ENCODE measurements around the gene KIAA1586. TPM values are rescaled to one million over a fixed set of nuclear protein-coding genes. Genes with fewer than 3 reads are reported as not detected.
"Not testable (repeated sequence)": the region's sequence is repeated elsewhere in the genome, so short reads cannot be mapped to it uniquely, and the experiment has no call there.

The KIAA1586 gene
- total RNA-seq, 1 donor from 2014 or later = 13.3 TPM

DNA sequence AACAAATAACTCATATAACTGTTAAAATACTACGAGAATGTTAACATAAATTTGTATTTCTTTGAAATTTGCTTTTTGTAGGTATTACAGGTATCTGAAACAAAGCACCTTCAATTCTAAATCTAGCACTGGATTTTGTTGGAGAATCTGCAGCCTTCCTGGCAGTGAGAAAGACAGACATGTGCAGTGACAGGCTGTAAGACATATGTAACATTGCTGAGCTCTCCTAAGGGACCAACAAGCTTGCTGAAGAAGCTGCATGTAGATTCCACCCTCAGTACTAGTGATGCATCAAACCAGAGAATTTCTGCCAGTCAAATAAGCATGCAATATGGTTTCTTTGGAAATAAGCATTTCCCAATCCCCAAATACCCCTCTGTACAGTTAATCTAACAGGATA, 20.5 kb upstream of the KIAA1586 start:
- peaks cover 20% of the 10 kb centered on the region for H3K9me3 Mint-ChIP-seq
- no peaks in the 10 kb centered on the region for H3K4me1 Mint-ChIP-seq
- intact Hi-C loops (cut with micrococcal nuclease) = no loop called here
- no peak overlapping the region for H3K27ac Mint-ChIP-seq
- no peak for DNase-seq
- peaks cover 18% of the 10 kb centered on the region for H3K27me3 Mint-ChIP-seq
- H3K36me3 Mint-ChIP-seq (ENCODE audit: low read depth) = no peaks in the 10 kb centered on the region
- H3K4me3 Mint-ChIP-seq = no peak overlapping the region

DNA sequence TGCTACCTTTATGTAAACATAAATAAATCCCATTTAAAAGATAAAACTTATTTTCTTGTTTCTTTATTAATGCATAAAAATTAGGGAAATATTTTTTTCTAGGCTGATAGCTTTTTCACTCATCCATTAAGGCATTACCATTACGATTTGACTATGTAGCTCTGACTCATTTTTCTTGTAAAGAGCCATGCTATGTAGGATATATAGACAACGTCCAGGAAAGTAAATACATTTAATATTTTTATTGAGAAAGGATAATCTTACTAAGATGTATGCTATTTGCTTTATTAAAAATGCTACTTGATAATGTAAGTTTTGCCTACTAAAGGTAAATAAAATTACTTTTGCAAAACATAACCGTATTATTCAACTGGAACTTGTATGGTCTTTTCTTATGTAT, 19.2 kb upstream of the KIAA1586 start:
- intact Hi-C loops (cut with micrococcal nuclease) = no loop called here
- Mint-ChIP-seq H3K27me3 (peaks cover 24% of the 10 kb centered on the region), H3K27ac (no peak overlapping the region), H3K4me3 (no peak overlapping the region), H3K4me1 (no peaks in the 10 kb centered on the region), H3K36me3 (ENCODE audit: low read depth) (no peaks in the 10 kb centered on the region), H3K9me3 (peaks cover 20% of the 10 kb centered on the region)
- DNase-seq = no peak

DNA sequence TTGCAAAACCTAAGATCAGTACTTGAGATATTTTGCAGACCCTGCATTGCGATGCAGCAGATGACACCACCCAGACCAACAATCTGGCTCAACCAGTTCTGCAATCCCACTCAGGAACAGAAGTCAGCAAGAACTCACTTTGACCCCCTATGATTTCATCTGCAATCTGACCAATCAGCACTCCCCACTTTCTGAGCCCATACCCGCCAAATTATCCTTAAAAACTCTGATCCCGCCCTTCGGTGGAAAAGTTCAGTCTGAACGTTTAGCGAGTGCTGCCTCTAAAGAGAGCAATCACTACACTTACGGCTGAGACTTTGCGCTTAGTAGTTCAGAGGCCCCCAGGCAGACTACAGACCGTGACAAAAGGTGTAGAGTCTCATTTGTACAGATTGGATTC, 17.3 kb upstream of the KIAA1586 start:
- Mint-ChIP-seq H3K27ac (no peak overlapping the region), H3K9me3 (peaks cover 15% of the 10 kb centered on the region), H3K36me3 (ENCODE audit: low read depth) (no peaks in the 10 kb centered on the region), H3K4me1 (no peaks in the 10 kb centered on the region), H3K27me3 (peaks cover 28% of the 10 kb centered on the region), H3K4me3 (no peak overlapping the region)
- intact Hi-C loops (cut with micrococcal nuclease) = no loop called here
- DNase-seq = no peak

DNA sequence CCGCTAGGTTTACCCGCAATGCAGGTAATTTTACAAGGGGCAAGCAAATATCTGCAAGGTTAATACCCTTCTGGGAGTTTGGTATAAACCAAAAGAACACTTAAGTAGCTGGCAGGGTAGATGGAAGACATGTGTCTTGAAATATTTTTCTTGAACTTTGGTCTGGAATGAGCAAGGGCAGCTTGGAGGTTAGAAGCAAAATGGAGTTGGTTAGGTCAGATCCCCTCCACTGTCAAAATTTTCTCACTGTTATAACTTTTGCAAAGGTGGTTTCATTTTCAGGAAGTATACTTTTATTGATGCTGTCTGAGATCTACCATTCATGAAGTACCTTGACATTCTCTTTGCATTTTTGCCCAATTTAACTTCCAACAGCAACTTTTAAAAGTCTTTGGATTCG, 13.3 kb upstream of the KIAA1586 start:
- no peaks in the 10 kb centered on the region for H3K9me3 Mint-ChIP-seq
- peaks cover 33% of the 10 kb centered on the region for H3K27me3 Mint-ChIP-seq
- H3K27ac Mint-ChIP-seq = no peak overlapping the region
- H3K36me3 Mint-ChIP-seq (ENCODE audit: low read depth) = no peaks in the 10 kb centered on the region
- no peak for DNase-seq
- no peaks in the 10 kb centered on the region for H3K4me1 Mint-ChIP-seq
- intact Hi-C loops (cut with micrococcal nuclease) = no loop called here
- no peak overlapping the region for H3K4me3 Mint-ChIP-seq

DNA sequence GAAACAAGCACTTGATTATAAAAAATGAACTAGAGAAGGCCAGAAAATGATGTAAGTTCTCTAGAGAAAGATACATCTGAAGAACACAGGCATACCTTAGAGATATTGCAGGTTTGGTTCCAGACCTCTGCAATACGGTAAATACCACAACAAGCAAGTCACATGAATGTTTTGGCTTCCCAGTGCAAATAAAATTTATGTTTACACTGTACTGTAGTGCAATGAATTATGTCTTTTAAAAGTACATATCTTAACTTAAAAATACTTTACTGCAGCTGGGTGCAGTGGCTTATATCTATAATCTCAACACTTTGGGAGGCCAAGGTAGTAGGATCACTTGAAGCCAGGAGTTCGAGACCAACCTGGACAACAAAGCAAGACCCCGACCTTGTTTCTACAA, 10.9 kb upstream of the KIAA1586 start:
- Mint-ChIP-seq H3K9me3 (no peaks in the 10 kb centered on the region), H3K27ac (no peak overlapping the region), H3K36me3 (ENCODE audit: low read depth) (no peaks in the 10 kb centered on the region), H3K4me3 (no peak overlapping the region), H3K4me1 (no peaks in the 10 kb centered on the region), H3K27me3 (peaks cover 38% of the 10 kb centered on the region)
- no peak for DNase-seq
- intact Hi-C loops (cut with micrococcal nuclease) = no loop called here

DNA sequence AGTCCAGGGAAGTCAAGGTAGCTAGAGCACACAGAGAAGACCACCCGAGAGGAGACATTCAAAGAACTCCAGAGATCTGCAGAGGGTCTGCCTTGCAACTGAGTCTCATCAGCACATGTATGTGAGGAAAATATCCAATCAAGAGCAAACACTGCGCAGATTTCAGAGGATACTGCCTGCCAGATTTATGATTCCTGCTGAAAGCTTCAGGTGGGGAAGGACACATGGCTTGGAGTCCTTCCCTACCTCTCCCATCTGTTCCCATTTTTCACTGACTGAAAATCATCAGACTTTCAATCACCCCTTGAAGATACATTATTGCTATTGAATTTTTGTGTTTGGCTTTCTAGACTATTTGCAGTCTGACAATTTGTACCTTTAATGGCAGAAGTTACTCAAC, 7.6 kb upstream of the KIAA1586 start:
- intact Hi-C loops (cut with micrococcal nuclease) = no loop called here
- Mint-ChIP-seq H3K27me3 (peaks cover 46% of the 10 kb centered on the region), H3K9me3 (no peaks in the 10 kb centered on the region), H3K4me3 (no peak overlapping the region), H3K36me3 (ENCODE audit: low read depth) (no peaks in the 10 kb centered on the region), H3K27ac (no peak overlapping the region), H3K4me1 (no peaks in the 10 kb centered on the region)
- no peak for DNase-seq

DNA sequence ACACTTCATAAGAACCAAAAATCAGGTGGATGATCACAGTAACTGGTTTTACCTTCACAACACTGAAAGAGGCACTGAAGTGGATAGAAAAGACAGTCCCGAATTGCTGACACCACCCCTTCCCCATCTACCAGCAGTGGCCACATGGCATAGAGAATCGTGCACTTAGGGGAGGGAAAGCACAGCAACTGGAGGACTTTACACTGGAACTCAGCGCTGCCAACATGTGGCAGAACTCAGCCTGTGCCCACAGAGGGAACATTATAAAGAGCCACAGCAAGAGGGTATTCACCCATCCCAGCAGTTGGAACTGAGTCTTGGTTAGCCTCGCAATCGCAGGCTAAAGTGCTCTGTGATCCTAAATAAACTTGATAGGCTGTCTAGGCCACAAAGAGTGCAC, 6.5 kb upstream of the KIAA1586 start:
- no peak for DNase-seq

DNA sequence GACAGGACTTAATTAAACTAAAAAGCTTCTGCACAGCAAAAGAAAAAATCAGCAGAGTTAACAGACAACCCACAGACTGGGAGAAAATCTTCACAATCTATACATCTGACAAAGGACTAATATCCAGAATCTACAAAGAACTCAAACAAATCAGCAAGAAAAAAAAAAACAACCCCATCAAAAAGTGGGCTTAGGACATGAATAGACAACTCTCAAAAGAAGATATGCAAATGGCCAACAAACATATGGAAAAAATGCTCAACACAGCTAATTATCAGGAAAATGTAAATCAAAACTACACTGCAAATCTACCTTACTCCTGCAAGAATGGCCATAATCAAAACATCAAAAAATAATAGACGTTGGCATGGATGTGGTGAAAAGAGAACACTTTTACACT, 2.4 kb upstream of the KIAA1586 start:
- H3K36me3 Mint-ChIP-seq (ENCODE audit: low read depth); H3K27ac Mint-ChIP-seq; intact Hi-C loops (cut with micrococcal nuclease); DNase-seq; H3K4me3 Mint-ChIP-seq; H3K9me3 Mint-ChIP-seq: not testable (repeated sequence)
- peaks cover 16% of the 10 kb centered on the region for H3K4me1 Mint-ChIP-seq
- peaks cover 46% of the 10 kb centered on the region for H3K27me3 Mint-ChIP-seq

More for the DNA sequence above, 6.5 kb upstream of the KIAA1586 start:
- intact Hi-C loops (cut with micrococcal nuclease) = no loop called here
- H3K27me3 Mint-ChIP-seq = peaks cover 50% of the 10 kb centered on the region
- no peak overlapping the region for H3K4me3 Mint-ChIP-seq
- H3K9me3 Mint-ChIP-seq = no peaks in the 10 kb centered on the region
- H3K36me3 Mint-ChIP-seq (ENCODE audit: low read depth) = no peaks in the 10 kb centered on the region
- no peaks in the 10 kb centered on the region for H3K4me1 Mint-ChIP-seq
- H3K27ac Mint-ChIP-seq = no peak overlapping the region

DNA sequence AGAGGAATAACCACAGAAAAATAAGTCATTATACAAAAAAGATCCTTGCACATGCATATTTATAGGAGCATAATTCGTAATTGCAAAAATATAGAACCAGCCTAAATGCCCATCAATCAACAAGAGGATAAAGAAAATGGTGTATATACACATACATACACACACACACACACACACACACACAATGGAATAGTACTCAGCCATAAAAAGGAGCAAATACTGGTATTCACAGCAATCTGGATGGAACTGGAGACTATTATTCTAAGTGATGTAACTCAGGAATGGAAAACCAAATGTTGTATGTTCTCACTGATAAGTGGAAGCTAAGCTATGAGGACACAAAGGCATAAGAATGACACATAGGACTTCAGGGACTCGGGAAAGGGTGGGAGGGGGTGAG, 1.9 kb upstream of the KIAA1586 start:
- Mint-ChIP-seq H3K36me3 (ENCODE audit: low read depth) (peaks cover 12% of the 10 kb centered on the region), H3K4me3 (no peak overlapping the region), H3K4me1 (peaks cover 20% of the 10 kb centered on the region), H3K27me3 (peaks cover 42% of the 10 kb centered on the region), H3K9me3 (no peaks in the 10 kb centered on the region), H3K27ac (no peak overlapping the region)
- no peak for DNase-seq
- intact Hi-C loops (cut with micrococcal nuclease) = no loop called here

DNA sequence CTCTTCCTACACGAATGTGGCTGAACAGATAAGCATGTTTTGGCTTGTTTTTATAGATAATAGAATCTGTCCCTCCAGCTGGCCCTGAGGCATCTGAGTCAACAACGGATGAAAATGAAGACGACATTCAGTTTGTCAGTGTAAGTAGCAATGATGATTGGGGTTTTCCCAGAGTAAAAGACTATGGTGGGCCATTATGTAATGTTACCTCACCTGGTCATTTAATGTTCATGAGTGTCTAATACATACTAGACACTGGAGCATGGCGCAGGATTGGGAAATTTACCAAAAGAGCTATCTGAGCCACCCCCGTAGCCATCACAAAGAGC, 728 bp downstream of the KIAA1586 start:
- not testable (repeated sequence) for H3K27ac Mint-ChIP-seq

DNA sequence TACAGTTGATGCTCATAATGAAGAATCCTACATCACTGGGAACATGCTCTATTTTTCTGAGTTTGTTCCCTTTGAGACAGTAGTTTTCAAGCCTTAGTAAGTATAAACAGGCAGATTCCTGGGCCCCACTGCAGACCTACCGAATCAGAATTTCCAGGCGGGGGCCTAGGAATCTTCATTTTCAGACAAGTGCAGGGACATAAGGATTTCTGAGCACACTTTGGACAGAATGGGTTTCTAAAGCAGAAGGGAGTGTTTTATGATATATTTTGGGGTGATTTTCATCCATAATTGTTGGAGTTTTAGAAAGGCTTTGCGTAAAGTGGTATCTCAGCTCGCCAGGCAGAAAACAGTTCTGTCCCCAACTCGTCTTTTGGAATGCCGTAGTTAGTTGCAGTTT, 1.4 kb downstream of the KIAA1586 start:
- intact Hi-C loops (cut with micrococcal nuclease) = loop anchor here (2.0 to 5.0 kb wide), 3 partner anchors 91 to 269 kb away; partner anchors contain the start of genes BEND6, PRIM2 and RAB23
- DNase-seq, H3K9me3 Mint-ChIP-seq: not testable (repeated sequence)
- peaks cover 26% of the 10 kb centered on the region for H3K36me3 Mint-ChIP-seq (ENCODE audit: low read depth)
- H3K4me1 Mint-ChIP-seq = peaks cover 21% of the 10 kb centered on the region
- peaks cover 28% of the 10 kb centered on the region for H3K27me3 Mint-ChIP-seq
- H3K27ac Mint-ChIP-seq = peak overlapping the region; percentile 68
- H3K4me3 Mint-ChIP-seq = peak overlapping the region; percentile 81

More for the DNA sequence above, 728 bp downstream of the KIAA1586 start:
- intact Hi-C loops (cut with micrococcal nuclease) = loop anchor here (2.0 to 5.0 kb wide), 3 partner anchors 90 to 270 kb away; partner anchors contain the start of genes BEND6, PRIM2 and RAB23
- Mint-ChIP-seq H3K4me1 (peaks cover 21% of the 10 kb centered on the region), H3K36me3 (ENCODE audit: low read depth) (peaks cover 23% of the 10 kb centered on the region), H3K27me3 (peaks cover 31% of the 10 kb centered on the region)
- not testable (repeated sequence) for DNase-seq, H3K9me3 Mint-ChIP-seq, H3K4me3 Mint-ChIP-seq

DNA sequence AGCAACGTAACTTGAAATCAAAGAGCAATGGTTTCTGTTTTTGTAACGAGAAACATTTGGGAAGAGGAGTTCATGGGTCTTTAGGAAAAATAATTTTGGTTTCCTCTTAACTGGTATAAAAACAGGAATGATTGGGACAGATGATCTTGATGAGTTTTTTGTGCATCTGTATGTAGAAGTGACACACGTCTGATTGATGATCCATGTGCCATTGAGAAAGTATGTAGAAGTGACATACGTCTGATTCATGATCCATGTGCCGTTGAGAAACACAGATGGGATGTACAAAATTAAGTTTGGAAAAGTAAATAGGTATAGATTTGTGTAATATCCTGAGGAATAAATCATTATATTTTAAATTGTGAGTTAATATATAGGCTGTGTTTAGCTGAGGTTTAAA, 2.1 kb downstream of the KIAA1586 start:
- H3K27me3 Mint-ChIP-seq = peaks cover 22% of the 10 kb centered on the region
- DNase-seq = no peak
- H3K4me1 Mint-ChIP-seq = peaks cover 21% of the 10 kb centered on the region
- H3K27ac Mint-ChIP-seq = no peak overlapping the region
- peak overlapping the region; percentile 81 for H3K4me3 Mint-ChIP-seq
- H3K36me3 Mint-ChIP-seq (ENCODE audit: low read depth) = peaks cover 33% of the 10 kb centered on the region
- no peaks in the 10 kb centered on the region for H3K9me3 Mint-ChIP-seq
- intact Hi-C loops (cut with micrococcal nuclease) = loop anchor here (5.0 kb wide), 1 partner anchor 91 kb away; the partner anchor contains the start of gene BEND6

DNA sequence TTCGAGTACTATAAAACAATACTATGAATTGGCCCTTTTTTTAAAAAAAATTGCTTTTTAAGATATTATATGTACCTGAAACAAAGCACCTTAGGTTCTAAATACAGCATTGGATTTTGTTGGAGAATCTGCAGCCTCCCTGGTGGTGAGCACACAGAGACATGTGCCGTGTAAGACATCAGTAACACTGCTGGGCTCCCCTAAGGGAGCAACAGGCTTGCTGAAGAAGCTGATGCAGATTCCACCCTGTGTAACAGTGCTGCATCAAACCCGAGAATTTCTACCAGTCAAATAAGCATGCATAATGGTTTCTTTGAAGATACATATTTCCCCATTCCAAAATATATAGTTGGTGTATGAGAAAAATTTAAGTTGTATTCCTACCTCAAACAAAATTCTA, 17.4 kb downstream of the KIAA1586 start:
- H3K4me3 Mint-ChIP-seq = no peak overlapping the region
- peaks cover 5% of the 10 kb centered on the region for H3K9me3 Mint-ChIP-seq
- no peak overlapping the region for H3K27ac Mint-ChIP-seq
- H3K36me3 Mint-ChIP-seq (ENCODE audit: low read depth) = peaks cover 38% of the 10 kb centered on the region
- intact Hi-C loops (cut with micrococcal nuclease) = no loop called here
- peaks cover 6% of the 10 kb centered on the region for H3K4me1 Mint-ChIP-seq
- no peaks in the 10 kb centered on the region for H3K27me3 Mint-ChIP-seq
- DNase-seq = no peak

DNA sequence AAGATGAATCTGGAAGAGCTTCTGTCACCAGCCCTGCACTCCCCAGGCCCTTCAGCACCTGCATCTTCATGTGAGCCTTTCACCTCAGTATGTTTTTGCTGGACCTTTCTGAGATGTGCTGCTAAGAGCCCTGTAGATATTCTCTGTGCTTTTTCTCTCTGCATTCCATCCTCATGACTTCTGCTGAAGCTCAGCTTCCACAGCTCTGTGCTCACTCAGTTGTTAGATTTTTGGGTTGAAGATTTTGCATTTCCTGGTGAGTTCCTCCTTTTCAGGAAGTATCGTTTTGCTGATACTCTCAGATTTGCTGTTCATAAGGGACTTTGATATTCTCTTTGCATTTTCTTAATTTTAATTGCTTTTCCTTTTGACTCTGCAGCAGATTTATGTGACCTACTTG, 18.3 kb downstream of the KIAA1586 start:
- peaks cover 5% of the 10 kb centered on the region for H3K9me3 Mint-ChIP-seq

DNA sequence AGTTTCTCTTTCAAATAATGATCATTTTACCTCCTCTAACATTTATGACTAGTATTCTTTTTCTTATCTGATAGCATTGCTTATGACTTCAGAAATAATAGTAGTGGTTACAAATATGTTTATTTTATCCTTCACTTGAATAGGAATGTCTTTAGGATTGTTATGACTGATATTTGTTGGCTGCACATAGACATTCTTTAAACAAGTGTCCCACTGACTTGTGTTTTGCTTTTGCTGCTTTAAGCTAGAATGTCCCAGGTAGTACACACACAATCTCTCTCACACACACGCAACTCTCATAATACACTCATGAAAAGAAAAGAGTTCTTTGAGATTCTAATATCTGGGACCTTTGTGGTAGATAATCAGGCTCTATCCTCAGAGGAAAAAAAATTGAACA, 21.6 kb downstream of the KIAA1586 start:
- DNase-seq = no peak
- Mint-ChIP-seq H3K4me3 (no peak overlapping the region), H3K36me3 (ENCODE audit: low read depth) (peaks cover 20% of the 10 kb centered on the region), H3K9me3 (no peaks in the 10 kb centered on the region), H3K4me1 (peaks cover 6% of the 10 kb centered on the region), H3K27ac (no peak overlapping the region), H3K27me3 (no peaks in the 10 kb centered on the region)
- intact Hi-C loops (cut with micrococcal nuclease) = no loop called here

More for the DNA sequence above, 18.3 kb downstream of the KIAA1586 start:
- H3K27me3 Mint-ChIP-seq = no peaks in the 10 kb centered on the region
- peaks cover 6% of the 10 kb centered on the region for H3K4me1 Mint-ChIP-seq
- no peak for DNase-seq
- H3K4me3 Mint-ChIP-seq = no peak overlapping the region
- H3K36me3 Mint-ChIP-seq (ENCODE audit: low read depth) = peaks cover 34% of the 10 kb centered on the region
- no peak overlapping the region for H3K27ac Mint-ChIP-seq
- intact Hi-C loops (cut with micrococcal nuclease) = no loop called here
